ENCODE results near the gene VPS8.

DNA sequence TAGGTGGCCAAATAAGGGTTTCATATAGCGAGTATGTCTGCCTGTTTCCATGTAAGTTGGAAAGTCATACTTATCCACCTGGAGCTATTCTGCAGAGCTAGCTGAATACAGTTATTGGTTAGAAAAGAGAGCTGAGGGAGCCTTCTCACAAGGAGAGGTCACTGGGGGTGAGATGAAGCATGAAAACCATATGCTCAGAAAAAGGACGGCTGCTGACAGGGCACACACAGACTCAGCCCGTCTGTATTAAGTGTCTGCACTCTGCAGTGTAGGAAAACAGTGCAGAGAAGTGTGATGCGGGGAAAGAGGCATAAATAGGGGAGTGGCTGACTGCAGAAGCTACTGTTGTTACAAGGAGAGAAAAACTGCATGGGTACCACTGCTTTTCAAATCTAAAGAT lies 282.7 kb downstream of the VPS8 start:
- TF ChIP-seq, protein P1, sequence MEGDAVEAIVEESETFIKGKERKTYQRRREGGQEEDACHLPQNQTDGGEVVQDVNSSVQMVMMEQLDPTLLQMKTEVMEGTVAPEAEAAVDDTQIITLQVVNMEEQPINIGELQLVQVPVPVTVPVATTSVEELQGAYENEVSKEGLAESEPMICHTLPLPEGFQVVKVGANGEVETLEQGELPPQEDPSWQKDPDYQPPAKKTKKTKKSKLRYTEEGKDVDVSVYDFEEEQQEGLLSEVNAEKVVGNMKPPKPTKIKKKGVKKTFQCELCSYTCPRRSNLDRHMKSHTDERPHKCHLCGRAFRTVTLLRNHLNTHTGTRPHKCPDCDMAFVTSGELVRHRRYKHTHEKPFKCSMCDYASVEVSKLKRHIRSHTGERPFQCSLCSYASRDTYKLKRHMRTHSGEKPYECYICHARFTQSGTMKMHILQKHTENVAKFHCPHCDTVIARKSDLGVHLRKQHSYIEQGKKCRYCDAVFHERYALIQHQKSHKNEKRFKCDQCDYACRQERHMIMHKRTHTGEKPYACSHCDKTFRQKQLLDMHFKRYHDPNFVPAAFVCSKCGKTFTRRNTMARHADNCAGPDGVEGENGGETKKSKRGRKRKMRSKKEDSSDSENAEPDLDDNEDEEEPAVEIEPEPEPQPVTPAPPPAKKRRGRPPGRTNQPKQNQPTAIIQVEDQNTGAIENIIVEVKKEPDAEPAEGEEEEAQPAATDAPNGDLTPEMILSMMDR (CRISPR knock-in tag; IDR thresholded peaks at IDR 0.05): no peak
- TF ChIP-seq CCAR2 (optimal IDR thresholded peaks at IDR 0.05; ENCODE audit: low read depth, low read length): no peak
- TF ChIP-seq, protein P2, sequence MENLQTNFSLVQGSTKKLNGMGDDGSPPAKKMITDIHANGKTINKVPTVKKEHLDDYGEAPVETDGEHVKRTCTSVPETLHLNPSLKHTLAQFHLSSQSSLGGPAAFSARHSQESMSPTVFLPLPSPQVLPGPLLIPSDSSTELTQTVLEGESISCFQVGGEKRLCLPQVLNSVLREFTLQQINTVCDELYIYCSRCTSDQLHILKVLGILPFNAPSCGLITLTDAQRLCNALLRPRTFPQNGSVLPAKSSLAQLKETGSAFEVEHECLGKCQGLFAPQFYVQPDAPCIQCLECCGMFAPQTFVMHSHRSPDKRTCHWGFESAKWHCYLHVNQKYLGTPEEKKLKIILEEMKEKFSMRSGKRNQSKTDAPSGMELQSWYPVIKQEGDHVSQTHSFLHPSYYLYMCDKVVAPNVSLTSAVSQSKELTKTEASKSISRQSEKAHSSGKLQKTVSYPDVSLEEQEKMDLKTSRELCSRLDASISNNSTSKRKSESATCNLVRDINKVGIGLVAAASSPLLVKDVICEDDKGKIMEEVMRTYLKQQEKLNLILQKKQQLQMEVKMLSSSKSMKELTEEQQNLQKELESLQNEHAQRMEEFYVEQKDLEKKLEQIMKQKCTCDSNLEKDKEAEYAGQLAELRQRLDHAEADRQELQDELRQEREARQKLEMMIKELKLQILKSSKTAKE (CRISPR knock-in tag; IDR thresholded peaks at IDR 0.05; ENCODE audit: borderline replicate concordance): no peak
- TF ChIP-seq SP1 (IDR thresholded peaks at IDR 0.05): no peak
- TF ChIP-seq SP1 (CRISPR knock-in tag; IDR thresholded peaks at IDR 0.05): no peak

Measured in HepG2 (cell line).